HG02623 (cell line): ENCODE results near the gene MAP6.

Experiments
- ATAC-seq: cut with Tn5 transposase; IDR thresholded peaks from one replicate; pipeline ENCODE4 v1.9.1; 2021; ENCODE audit warnings: moderate library complexity; ENCODE audit not compliant: unreplicated experiment

MAP6 gene

GRCh38 chr11:75554258-75555022 is 114.4 kb downstream of the MAP6 start:
- no peak for ATAC-seq

DNA sequence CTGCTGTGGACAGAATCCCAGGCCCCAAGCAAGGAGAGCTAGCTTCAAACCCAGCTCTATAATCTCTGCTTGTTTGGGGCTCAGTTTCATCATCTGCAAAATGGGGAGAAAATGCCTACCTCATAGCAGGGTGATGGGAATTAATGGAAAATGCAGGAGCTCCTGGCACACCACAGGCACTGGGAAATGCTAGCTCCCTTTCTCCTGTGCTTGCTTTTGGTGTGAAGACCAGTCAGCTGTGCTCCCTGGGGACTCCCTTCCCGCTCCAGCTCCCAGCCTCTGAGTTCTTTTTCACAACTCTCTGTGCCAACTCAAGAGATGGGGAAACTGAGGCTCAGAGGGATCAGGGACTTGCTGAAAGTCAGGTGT is 115.0 kb downstream of the MAP6 start:
- no peak for ATAC-seq

- no peak for ATAC-seq
These were observed 115.7 kb downstream of the MAP6 start for GRCh38 chr11:75553182-75553581.

DNA sequence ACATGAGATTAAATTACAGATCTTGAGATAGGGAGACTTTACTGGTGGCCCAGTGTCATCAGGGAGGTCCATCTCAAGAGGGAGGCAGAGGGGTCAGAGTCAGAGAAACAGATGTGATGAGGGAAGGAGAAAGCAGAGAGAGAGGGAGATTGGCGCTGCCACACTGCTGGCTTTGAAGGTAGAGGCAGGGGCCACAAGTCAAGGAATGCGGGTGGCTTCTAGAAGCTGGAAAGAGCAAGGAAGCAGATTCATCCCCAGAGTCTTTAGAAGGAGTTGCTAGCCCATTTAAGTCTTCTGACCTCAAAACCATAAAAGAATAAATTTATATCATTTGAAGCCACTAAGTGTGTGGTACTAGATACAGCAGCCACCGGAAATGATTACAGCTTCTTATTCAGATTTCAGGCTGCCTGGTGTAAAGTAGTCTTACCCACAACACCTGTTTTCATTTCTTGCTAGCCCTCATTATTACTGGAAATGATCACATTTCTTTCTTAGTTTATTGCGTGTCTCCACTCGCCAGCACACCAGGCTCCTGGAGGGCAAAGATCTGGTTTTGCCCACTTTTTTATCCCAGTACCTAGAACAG is 119.4 kb downstream of the MAP6 start:
- ATAC-seq: no peak

GRCh38 chr11:75548595-75549272 is 120.1 kb downstream of the MAP6 start:
- no peak for ATAC-seq

DNA sequence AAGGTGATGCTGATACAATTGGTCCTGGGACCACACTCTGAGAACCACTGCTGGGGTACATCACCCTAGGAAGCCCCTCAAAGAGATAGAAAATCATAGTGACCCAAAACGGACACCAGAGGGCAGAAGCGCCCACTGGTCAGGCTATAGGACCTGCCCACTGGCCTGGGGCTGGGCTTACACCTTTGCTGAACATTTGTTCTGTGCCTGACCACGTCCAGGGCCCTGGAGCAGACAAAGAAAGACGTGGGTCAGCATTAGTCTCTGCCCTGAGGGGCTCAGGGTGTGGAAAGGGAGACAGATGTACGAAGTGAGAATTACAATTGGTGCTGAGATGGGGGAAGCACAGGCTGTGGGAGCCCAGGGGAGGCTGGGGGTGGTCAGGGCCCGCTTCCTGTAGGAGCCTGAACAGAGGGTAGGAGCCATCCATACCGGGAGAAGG is 121.2 kb downstream of the MAP6 start:
- no peak for ATAC-seq

GRCh38 chr11:75547177-75547576 is 121.7 kb downstream of the MAP6 start:
- no peak for ATAC-seq

DNA sequence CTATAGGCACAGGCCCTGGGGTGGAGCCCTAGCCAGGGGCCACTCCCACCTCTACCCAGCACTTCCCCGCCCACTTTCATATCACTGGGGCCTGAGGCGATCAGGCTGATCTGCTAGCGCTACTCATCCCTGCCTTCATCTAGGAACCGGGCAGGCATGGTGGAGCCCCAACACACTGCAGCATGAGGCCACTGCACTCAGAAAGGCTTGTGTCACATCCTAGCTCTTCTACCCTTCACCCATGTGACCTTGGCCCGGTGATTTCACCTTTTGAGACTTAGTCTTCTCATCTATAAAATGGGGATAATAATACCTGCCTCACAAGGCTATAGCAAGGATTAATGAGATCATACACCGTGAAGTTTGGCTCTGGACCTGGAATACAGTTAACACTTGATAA is 125.0 kb downstream of the MAP6 start:
- ATAC-seq: no peak

GRCh38 chr11:75542088-75542438 is 126.8 kb downstream of the MAP6 start:
- ATAC-seq: no peak

- ATAC-seq: no peak
These were observed 127.4 kb downstream of the MAP6 start for GRCh38 chr11:75541193-75542087.

DNA sequence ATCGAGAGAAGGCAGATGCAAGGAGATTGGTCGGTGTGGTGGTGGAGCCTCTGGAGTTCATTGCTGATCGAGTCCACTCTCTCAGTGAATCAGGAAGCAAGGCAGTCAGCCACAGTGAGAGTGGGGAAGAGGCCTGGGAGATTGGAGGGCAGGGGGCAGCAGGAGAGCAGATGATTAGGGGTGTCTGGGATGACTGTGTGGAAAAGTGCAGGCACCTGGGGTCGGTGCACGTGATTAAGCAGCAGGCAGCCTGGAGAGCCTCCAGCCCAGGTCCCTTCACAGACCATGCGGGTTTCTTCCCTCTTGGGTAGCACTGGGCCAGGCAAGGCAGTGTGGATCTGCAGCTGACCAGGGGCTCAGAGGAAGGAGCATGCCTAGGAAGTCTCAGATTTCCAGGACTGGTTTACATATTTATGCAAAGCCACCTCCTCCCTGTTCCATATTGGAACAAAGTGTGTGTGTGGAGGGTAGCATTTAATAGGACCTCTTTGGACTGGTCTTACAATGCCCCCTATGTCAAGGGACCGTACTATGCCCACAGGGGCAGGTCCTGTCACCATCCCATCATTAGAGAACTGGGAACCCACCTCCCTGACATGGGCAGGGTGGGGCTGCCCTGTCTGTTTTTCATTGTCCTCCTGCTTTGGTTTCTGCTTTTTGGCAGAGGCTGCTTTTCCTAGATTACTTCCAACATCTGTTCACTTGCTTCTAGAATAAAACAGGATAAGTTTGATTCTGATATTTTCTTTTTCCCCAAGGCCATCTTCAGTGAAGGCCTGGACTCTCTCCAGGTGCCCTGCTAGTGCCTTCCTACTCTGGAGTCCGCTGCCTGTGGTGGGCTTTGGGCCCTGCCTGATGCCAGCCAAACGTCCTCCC is 129.1 kb downstream of the MAP6 start:
- no peak for ATAC-seq

- no peak for ATAC-seq
These were observed 130.5 kb downstream of the MAP6 start for GRCh38 chr11:75538150-75538942.

DNA sequence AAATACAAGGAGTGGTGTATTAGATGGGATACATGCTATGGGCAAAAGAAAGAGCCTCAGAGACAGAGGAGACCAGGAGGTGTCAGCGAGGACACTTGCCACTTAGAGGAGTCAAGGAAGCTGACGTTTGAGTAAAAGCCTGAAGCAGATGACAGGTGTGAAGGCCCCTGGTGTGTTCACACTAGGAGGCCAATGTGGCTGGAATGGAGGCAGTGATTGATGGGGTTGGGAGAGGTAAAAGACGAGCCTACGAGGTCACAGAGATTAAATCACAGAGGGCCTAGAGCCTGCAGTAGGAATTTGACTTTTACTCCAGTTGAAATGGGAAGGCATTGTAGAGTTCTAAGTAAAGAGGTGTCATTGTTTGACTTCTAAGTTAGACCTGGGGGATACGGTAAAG is 131.1 kb downstream of the MAP6 start:
- no peak for ATAC-seq
